Measurements from ENCODE around the gene SH3GL1.

The SH3GL1 gene, protein sequence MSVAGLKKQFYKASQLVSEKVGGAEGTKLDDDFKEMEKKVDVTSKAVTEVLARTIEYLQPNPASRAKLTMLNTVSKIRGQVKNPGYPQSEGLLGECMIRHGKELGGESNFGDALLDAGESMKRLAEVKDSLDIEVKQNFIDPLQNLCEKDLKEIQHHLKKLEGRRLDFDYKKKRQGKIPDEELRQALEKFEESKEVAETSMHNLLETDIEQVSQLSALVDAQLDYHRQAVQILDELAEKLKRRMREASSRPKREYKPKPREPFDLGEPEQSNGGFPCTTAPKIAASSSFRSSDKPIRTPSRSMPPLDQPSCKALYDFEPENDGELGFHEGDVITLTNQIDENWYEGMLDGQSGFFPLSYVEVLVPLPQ

DNA sequence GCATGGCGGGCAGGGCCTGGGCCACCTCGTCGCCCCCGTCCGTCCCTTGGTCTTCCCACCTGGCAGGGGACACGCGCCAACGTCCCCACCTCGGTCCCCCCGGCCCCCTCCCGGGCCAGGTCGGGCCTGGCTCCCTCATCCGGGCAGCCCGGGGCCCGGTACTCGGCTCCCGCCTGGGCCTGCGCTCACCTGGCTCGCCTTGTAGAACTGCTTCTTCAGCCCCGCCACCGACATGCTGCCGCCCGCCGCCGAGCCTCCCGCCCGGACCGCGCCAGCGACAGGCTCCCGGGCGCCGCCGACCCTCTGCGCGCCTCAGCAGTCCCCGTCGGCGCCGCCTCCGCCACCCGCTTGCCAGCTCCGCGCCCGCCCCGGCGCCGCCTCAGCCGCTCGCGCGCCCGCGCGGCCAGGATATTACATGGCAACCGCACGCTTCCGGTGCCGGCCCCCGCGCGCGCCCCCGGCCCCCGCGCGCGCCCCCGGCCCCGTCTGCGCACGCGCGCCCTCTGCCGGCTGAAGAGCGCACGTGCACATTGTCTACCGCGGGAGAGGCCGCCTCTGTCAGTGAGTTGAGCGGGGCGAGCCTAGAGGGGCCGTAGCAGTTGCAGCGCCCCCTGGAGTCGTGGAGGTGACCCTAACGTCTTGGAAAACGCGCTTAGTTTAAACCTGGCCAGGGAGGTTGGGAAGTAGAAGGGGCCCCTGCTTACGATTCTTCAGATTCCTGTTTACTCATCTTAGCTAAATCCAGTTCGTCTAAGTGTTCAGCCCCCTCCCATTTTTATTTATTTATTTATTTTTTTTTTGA is at the start of gene SH3GL1:
TSS of gene SH3GL1 (minus strand) at position 413 of the 802 bp plus-strand sequence. CDS start at position 234, 179 bp downstream.
- DNase-seq, result peak; percentile 90

GRCh38 chr19:4449639-4450028 is 49.3 kb upstream of the SH3GL1 start:
- DNase-seq, result no peak

DNA sequence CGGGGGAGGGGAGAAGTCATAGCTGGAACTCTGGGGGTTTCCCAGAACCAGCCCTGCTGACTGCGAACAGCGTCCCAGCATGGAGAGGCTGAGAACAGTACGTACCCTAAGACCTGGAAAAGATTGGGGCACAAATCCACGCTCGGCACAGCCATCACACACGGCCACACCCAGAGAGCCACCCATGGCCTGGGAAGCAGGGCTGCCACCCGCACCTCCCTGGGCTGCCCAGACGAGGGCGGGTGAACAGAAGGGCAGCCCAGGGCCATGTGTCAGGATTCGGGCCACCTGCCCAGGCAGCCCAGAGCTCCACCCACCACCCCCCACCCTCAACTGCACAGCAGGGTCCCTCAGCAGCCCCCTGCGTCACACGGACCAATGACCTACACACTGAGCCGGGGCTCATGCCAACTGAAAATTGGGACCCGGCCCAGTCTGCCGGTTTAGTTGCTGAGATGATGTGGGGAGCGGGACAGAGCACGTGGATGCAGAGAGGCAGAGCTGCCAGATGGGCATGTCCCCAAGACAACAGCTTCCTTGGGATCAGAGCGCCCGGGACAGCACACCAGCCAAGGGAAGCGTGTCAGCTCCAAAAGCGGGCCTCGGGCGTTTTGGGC is 48.8 kb upstream of the SH3GL1 start:
- no peak for DNase-seq

- DNase-seq, result no peak
Observed at GRCh38 chr19:4448147-4448985, 48.0 kb upstream of the SH3GL1 start.

DNA sequence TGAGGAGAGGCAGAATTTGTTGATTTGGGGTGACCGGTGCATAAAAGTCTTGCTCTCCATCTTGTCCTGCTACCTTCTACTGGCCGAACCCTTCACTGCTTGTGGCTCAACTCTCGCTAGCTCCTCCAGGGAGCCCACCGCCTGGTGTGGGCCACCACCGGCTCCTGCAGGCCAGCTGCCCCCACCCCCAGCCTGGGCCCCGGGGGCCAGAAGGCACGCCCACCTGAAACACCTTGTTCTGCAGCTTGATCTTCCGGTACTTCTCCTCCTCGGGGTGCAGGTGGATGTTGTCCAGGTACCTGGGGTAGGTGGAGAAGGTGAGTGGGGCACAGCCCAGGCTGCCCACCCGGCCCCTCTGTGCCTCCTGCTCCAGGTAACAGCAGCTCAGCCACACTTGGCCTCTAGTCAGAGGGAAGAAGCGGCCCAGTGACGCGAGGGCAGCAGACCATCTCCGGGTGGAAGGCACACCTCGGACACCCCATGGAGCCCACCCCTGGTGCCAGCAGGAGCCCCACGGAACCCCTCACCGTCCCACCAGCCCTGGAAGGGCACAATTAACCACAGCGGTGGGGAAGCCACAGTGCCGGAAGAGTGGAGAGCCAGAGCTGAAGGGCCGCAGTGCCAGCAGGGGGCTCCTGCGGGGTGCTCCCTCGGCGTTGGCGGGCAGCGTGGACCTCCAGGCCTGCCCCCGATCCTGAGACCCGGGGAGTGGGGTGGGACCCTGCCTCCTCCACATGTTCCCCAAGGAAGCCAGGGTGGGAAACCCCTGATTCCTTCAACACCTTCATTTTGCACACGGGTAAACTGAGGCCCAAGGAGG is 47.2 kb upstream of the SH3GL1 start:
- DNase-seq, result no peak

GRCh38 chr19:4446704-4447200 is 46.4 kb upstream of the SH3GL1 start:
- DNase-seq, result no peak

- no peak for DNase-seq
Observed at GRCh38 chr19:4445963-4446703, 45.8 kb upstream of the SH3GL1 start.

- no peak for DNase-seq
Observed at GRCh38 chr19:4444765-4445741, 44.7 kb upstream of the SH3GL1 start.

DNA sequence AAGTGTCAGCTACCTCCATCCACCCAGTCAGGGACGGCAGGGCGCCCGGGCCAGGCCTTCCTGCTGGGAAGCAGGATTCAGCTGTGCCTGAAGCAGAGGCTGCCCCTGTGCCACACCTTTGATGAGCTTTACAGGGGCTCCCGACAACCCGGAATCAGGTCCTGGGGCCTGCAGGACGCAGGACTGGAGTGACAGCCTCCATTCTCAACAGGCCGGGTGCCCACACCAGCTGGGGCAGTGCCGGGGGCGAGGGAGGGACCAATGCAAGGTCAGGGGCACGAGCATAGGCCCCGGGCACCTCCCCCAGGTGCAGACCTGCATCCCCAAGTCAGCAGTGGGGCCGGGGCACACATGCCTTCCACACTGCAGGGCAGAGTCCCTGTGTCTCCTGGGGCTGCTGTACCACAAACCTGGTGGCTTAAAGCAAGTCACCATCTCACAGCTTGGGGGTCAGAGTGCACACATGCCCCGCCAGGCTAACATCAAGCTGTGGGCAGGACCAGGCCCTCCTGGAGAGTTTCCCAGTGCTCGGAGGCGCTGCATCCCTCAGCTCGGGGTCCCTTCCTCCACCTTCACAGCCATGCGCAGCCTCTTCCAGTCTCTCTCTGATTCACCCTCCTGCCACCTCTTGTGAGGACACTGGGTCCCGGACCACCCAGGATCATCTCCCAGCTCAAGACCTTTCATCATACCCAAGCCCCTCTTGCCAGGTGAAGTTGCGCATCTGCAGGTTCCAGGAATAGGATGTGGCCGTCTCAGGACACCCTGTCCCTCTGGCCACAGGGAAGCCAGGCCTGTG is 43.8 kb upstream of the SH3GL1 start:
- DNase-seq, result no peak

GRCh38 chr19:4443188-4443587 is 42.8 kb upstream of the SH3GL1 start:
- DNase-seq, result no peak

GRCh38 chr19:4442819-4443146 is 42.4 kb upstream of the SH3GL1 start:
- no peak for DNase-seq

- no peak for DNase-seq
Observed at GRCh38 chr19:4441994-4442818, 41.9 kb upstream of the SH3GL1 start.

DNA sequence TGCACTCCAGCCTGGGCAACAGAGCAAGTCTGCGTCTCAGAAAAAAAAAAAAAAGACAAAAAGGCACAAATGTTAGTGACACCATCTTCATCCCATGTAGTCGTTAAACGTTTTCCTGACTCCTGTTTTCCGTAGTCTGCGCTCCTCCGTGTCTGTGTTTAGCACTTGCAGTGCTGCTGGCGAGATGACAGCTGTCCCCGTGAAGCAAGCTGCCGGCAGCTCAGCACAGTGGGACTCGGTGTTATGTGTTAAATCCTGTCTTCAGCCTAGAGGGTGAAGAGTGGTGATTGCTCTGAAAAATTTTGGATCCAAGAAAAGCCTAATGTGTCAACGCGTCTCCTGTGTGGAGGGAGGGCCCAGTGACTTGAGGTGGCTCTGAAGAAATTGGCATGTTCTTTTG is 38.9 kb upstream of the SH3GL1 start:
- DNase-seq, result no peak

- no peak for DNase-seq
Observed at GRCh38 chr19:4437103-4437502, 36.8 kb upstream of the SH3GL1 start.

- no peak for DNase-seq
Observed at GRCh38 chr19:4436231-4436630, 35.9 kb upstream of the SH3GL1 start.

- no peak for DNase-seq
Observed at GRCh38 chr19:4434391-4434790, 34.0 kb upstream of the SH3GL1 start.

GRCh38 chr19:4432918-4433506 is 32.7 kb upstream of the SH3GL1 start:
- DNase-seq, result no peak

All from NCI-H510A (cell line).